Karpas-422 (cell line): ENCODE results near the gene MAGI2. TPM values are rescaled to one million over a fixed set of nuclear protein-coding genes. Genes with fewer than 3 reads are reported as not detected.

ENCODE experiments used
- DNase-seq: peaks from one replicate; pipeline ENCODE4 v3.0.0-alpha.2; 2015
- H2AFZ ChIP-seq: fragments of 200-600 bp; sonication (generic); 2 replicates; pipeline ENCODE4 v1.6.1; 2014; ENCODE audit warnings: antibody characterized with exemption, low read length, mixed read lengths
- H3K27ac ChIP-seq: fragments of 200-600 bp; sonication (generic); 2 replicates; pipeline ENCODE4 v1.5.1; 2014; ENCODE audit warnings: mild to moderate bottlenecking, low read length, moderate library complexity
- H3K27me3 ChIP-seq: fragments of 200-600 bp; sonication (generic); 2 replicates; pipeline ENCODE4 v1.6.1; 2014; ENCODE audit warnings: low read length, mixed read lengths
- H3K36me3 ChIP-seq: fragments of 200-600 bp; sonication (generic); 2 replicates; pipeline ENCODE4 v1.6.1; 2014; ENCODE audit warnings: low read length, mixed read lengths; ENCODE audit not compliant: insufficient read depth
- H3K4me1 ChIP-seq: fragments of 200-600 bp; sonication (generic); 2 replicates; pipeline ENCODE4 v1.6.1; 2014; ENCODE audit warnings: mild to moderate bottlenecking, low read length, mixed read lengths
- H3K4me2 ChIP-seq: fragments of 200-600 bp; sonication (generic); 2 replicates; pipeline ENCODE4 v1.6.1; 2014; ENCODE audit warnings: low read length, low read depth, mild to moderate bottlenecking; ENCODE audit not compliant: poor library complexity, severe bottlenecking
- H3K4me3 ChIP-seq: fragments of 200-600 bp; sonication (generic); 2 replicates; pipeline ENCODE4 v1.5.1; 2014; ENCODE audit warnings: mild to moderate bottlenecking, antibody characterized with exemption, low read length, mixed read lengths
- H3K79me2 ChIP-seq: fragments of 200-600 bp; sonication (generic); 2 replicates; pipeline ENCODE4 v1.6.1; 2014; ENCODE audit warnings: mild to moderate bottlenecking, low read length, mixed read lengths
- H3K9ac ChIP-seq: fragments of 200-600 bp; sonication (generic); 2 replicates; pipeline ENCODE4 v1.6.0; 2014; ENCODE audit warnings: low read length
- H3K9me2 ChIP-seq: fragments of 200-600 bp; sonication (generic), shearing (Covaris generic); replicated peaks from 2 replicates; pipeline ENCODE4 v1.6.0; 2014; ENCODE audit warnings: mild to moderate bottlenecking, low read length, moderate library complexity; ENCODE audit not compliant: insufficient read depth
- H3K9me3 ChIP-seq: fragments of 300-700, 200-600 bp; sonication (generic); 2 replicates; pipeline ENCODE4 v1.6.1; 2014; ENCODE audit warnings: low read length, mixed read lengths
- H4K20me1 ChIP-seq: fragments of 200-600 bp; sonication (generic); 2 replicates; pipeline ENCODE4 v1.6.1; 2014; ENCODE audit warnings: mild to moderate bottlenecking, antibody characterized with exemption, low read length, low read depth; ENCODE audit not compliant: insufficient read depth
- total RNA-seq: library from RNA; depleted of rRNA; stranded (reverse); fragments of >200 nt; shearing (Covaris generic); gene quantifications from 2 replicates; pipeline ENCODE4 v1.2.3, GENCODE V29; 2014; ENCODE audit warnings: low replicate concordance

The MAGI2 gene
- total RNA-seq, 1 experiment from 2014 or later = 0.93 TPM

- no peaks in the 10 kb centered on the region for H3K27me3 ChIP-seq
- DNase-seq = no peak
- H3K9me3 ChIP-seq = no peaks in the 10 kb centered on the region
- H3K4me2 ChIP-seq = no peak overlapping the region
- no peak overlapping the region for H3K9ac ChIP-seq
- no peaks in the 10 kb centered on the region for H3K79me2 ChIP-seq
- no peak overlapping the region for H3K27ac ChIP-seq
- no peaks in the 10 kb centered on the region for H3K36me3 ChIP-seq
- H4K20me1 ChIP-seq = no peaks in the 10 kb centered on the region
- H3K9me2 ChIP-seq = no peaks in the 10 kb centered on the region
- no peaks in the 10 kb centered on the region for H3K4me1 ChIP-seq
- no peak overlapping the region for H2AFZ ChIP-seq
- H3K4me3 ChIP-seq = no peak overlapping the region
Observed at GRCh38 chr7:78101076-78101475, 1352.4 kb downstream of the MAGI2 start.

DNA sequence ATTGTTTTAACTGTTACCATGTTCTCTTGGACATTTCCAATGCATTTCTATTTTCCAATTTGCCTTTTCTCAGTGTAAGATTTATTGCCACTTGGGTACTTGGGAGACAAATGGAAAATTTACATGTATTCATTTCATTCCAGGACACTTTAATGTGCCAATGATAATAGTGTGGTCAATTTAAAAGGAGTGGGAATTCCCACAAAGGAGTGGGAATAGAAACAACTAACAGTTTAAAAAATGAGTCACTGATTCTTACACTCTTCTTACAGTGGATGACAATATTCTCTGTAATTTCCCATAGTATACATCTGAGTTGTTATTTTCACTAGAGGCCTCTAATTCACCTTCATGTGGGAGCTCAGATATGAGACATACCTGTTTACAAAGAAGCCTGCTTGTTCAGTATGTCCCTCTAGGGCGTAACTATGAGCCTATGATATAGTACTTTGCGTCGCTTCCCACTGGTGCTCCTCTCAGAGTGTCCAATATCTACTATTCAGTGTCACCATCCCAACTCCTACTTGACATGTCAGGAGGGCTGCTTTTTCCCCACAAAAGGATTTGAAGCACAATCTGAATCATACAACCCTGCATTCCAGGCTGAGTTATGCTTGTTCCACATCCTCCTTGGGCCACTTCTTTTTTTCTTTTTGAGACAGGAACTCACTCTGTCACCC lies 1353.6 kb downstream of the MAGI2 start:
- H3K79me2 ChIP-seq = no peaks in the 10 kb centered on the region
- no peak overlapping the region for H2AFZ ChIP-seq
- H3K9me2 ChIP-seq = no peaks in the 10 kb centered on the region
- H3K36me3 ChIP-seq = no peaks in the 10 kb centered on the region
- H3K27ac ChIP-seq = no peak overlapping the region
- no peaks in the 10 kb centered on the region for H3K9me3 ChIP-seq
- DNase-seq = no peak
- no peak overlapping the region for H3K4me3 ChIP-seq
- no peaks in the 10 kb centered on the region for H4K20me1 ChIP-seq
- H3K27me3 ChIP-seq = no peaks in the 10 kb centered on the region
- H3K4me1 ChIP-seq = no peaks in the 10 kb centered on the region
- H3K9ac ChIP-seq = no peak overlapping the region
- H3K4me2 ChIP-seq = no peak overlapping the region

DNA sequence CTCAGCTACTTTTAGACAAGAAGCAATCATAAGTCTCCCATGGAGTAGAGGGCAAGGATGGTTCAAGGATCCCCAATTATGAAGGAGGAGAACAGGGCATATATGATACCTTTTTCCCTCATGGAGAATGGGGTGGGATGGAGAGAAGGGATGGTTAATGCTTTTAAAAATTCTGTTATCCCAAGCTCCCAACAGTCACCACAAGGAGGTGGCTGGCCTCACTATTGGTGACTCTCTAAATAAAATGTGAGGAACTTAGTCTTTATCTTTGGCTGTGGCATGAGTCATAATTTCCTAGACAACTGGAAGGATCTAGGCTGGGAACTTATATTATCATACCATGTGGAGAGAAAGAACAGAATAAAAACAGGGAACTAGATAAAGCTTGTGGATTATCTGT lies 1357.9 kb downstream of the MAGI2 start:
- no peak overlapping the region for H3K4me2 ChIP-seq
- H3K9ac ChIP-seq = no peak overlapping the region
- no peaks in the 10 kb centered on the region for H3K9me2 ChIP-seq
- H3K4me1 ChIP-seq = no peaks in the 10 kb centered on the region
- H2AFZ ChIP-seq = no peak overlapping the region
- H3K79me2 ChIP-seq = no peaks in the 10 kb centered on the region
- no peaks in the 10 kb centered on the region for H3K36me3 ChIP-seq
- H3K27me3 ChIP-seq = no peaks in the 10 kb centered on the region
- H3K27ac ChIP-seq = no peak overlapping the region
- DNase-seq = no peak
- no peak overlapping the region for H3K4me3 ChIP-seq
- H3K9me3 ChIP-seq = no peaks in the 10 kb centered on the region
- no peaks in the 10 kb centered on the region for H4K20me1 ChIP-seq

DNA sequence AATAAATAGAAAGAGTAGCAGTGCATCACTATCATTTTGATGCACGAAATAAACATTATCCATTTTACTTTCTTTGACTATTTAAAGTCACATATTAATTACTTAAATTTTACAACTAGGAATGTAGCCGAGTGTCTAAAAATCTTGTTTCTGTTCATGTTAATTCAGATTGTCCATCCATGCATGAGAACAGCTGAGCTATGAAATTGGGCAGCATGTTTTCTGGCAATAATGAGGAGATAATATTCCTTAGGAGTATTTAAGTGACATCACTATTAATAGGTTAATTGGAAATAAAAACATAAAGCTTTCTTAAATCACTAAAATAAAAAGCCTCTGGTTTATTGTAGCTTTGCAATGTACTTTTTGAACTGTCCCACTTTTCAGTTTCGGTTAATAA lies 1361.1 kb downstream of the MAGI2 start:
- no peak for DNase-seq
- no peaks in the 10 kb centered on the region for H3K4me1 ChIP-seq

DNA sequence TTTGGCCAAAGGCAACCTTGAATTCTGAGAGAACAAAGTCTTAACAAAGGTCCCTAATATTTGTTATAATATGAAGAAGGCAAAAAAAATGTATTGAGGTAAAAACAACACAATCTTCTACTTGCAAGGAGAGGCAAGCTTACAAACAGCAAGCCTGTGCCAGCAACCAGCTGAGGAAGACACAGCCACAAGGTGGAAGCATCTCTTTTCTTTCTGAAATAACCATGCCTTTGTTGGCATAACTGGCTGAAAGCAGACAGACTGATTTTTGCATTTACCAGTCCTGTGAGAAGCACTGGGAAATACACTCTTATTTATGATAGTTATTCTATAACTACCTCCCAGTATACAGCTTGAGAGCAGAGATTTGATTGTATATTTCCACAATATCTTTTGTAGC lies 1362.9 kb downstream of the MAGI2 start:
- H2AFZ ChIP-seq = no peak overlapping the region

More for the DNA sequence above, 1361.1 kb downstream of the MAGI2 start:
- Histone ChIP-seq H3K27me3 (no peaks in the 10 kb centered on the region), H3K9me2 (no peaks in the 10 kb centered on the region), H3K4me2 (no peak overlapping the region), H2AFZ (no peak overlapping the region), H3K9ac (no peak overlapping the region), H3K9me3 (no peaks in the 10 kb centered on the region), H3K79me2 (no peaks in the 10 kb centered on the region), H3K4me3 (no peak overlapping the region), H4K20me1 (no peaks in the 10 kb centered on the region), H3K27ac (no peak overlapping the region), H3K36me3 (no peaks in the 10 kb centered on the region)

GRCh38 chr7:78083476-78084120 lies 1369.9 kb downstream of the MAGI2 start:
- no peak overlapping the region for H2AFZ ChIP-seq
- no peak overlapping the region for H3K4me3 ChIP-seq
- no peak overlapping the region for H3K27ac ChIP-seq
- H3K9me3 ChIP-seq = no peaks in the 10 kb centered on the region
- DNase-seq = no peak
- H3K4me1 ChIP-seq = no peaks in the 10 kb centered on the region
- no peaks in the 10 kb centered on the region for H4K20me1 ChIP-seq
- no peaks in the 10 kb centered on the region for H3K79me2 ChIP-seq
- H3K4me2 ChIP-seq = no peak overlapping the region
- no peak overlapping the region for H3K9ac ChIP-seq
- no peaks in the 10 kb centered on the region for H3K9me2 ChIP-seq
- no peaks in the 10 kb centered on the region for H3K36me3 ChIP-seq
- H3K27me3 ChIP-seq = no peaks in the 10 kb centered on the region

More for the DNA sequence above, 1362.9 kb downstream of the MAGI2 start:
- DNase-seq = no peak
- no peaks in the 10 kb centered on the region for H3K4me1 ChIP-seq
- no peaks in the 10 kb centered on the region for H3K36me3 ChIP-seq
- H3K27me3 ChIP-seq = no peaks in the 10 kb centered on the region
- no peak overlapping the region for H3K9ac ChIP-seq
- no peak overlapping the region for H3K4me3 ChIP-seq
- H3K79me2 ChIP-seq = no peaks in the 10 kb centered on the region
- no peaks in the 10 kb centered on the region for H3K9me2 ChIP-seq
- no peaks in the 10 kb centered on the region for H4K20me1 ChIP-seq
- no peak overlapping the region for H3K4me2 ChIP-seq
- H3K27ac ChIP-seq = no peak overlapping the region
- no peaks in the 10 kb centered on the region for H3K9me3 ChIP-seq

- H3K9ac ChIP-seq = no peak overlapping the region
- H4K20me1 ChIP-seq = no peaks in the 10 kb centered on the region
- H3K79me2 ChIP-seq = no peaks in the 10 kb centered on the region
- no peak overlapping the region for H2AFZ ChIP-seq
- no peak for DNase-seq
- no peak overlapping the region for H3K4me2 ChIP-seq
- H3K27ac ChIP-seq = no peak overlapping the region
- no peaks in the 10 kb centered on the region for H3K27me3 ChIP-seq
- H3K9me2 ChIP-seq = no peaks in the 10 kb centered on the region
- no peaks in the 10 kb centered on the region for H3K9me3 ChIP-seq
- H3K36me3 ChIP-seq = no peaks in the 10 kb centered on the region
- no peak overlapping the region for H3K4me3 ChIP-seq
- H3K4me1 ChIP-seq = no peaks in the 10 kb centered on the region
Observed at GRCh38 chr7:78082556-78082955, 1370.9 kb downstream of the MAGI2 start.

- no peak overlapping the region for H3K27ac ChIP-seq
Observed at GRCh38 chr7:78081888-78082287, 1371.6 kb downstream of the MAGI2 start.

More at GRCh38 chr7:78081888-78082287, 1371.6 kb downstream of the MAGI2 start:
- no peaks in the 10 kb centered on the region for H3K27me3 ChIP-seq
- no peak overlapping the region for H3K9ac ChIP-seq
- DNase-seq = peak; percentile 60
- no peaks in the 10 kb centered on the region for H3K9me2 ChIP-seq
- H4K20me1 ChIP-seq = no peaks in the 10 kb centered on the region
- H3K36me3 ChIP-seq = no peaks in the 10 kb centered on the region
- no peak overlapping the region for H3K4me2 ChIP-seq
- H3K9me3 ChIP-seq = no peaks in the 10 kb centered on the region
- no peak overlapping the region for H3K4me3 ChIP-seq
- no peaks in the 10 kb centered on the region for H3K4me1 ChIP-seq
- no peaks in the 10 kb centered on the region for H3K79me2 ChIP-seq
- no peak overlapping the region for H2AFZ ChIP-seq
